ENCODE results near the gene SMOC1.

SMOC1 gene

DNA sequence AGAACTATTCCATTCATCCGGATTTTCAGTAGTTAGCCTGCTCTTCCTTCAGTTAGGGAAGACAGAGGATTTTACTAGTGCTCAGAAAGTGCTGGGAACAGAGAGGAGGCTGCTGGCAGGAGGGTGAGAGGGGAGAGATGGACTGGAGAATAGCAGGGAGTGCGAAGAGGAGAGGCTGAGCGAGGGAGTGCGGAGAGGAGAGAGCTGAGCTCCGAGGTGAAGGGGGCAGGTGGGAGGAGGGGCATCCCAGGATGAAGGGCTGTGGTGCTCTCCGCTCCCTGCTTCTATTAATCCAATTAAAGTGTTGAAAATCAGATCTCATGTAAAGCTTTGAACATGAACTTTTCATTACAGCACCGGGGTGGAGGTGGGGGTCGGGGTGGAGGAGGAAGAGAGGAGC is 20.4 kb upstream of the SMOC1 start:
- no peak for DNase-seq (ENCODE audit: low read depth)
- TF ChIP-seq, protein P1, sequence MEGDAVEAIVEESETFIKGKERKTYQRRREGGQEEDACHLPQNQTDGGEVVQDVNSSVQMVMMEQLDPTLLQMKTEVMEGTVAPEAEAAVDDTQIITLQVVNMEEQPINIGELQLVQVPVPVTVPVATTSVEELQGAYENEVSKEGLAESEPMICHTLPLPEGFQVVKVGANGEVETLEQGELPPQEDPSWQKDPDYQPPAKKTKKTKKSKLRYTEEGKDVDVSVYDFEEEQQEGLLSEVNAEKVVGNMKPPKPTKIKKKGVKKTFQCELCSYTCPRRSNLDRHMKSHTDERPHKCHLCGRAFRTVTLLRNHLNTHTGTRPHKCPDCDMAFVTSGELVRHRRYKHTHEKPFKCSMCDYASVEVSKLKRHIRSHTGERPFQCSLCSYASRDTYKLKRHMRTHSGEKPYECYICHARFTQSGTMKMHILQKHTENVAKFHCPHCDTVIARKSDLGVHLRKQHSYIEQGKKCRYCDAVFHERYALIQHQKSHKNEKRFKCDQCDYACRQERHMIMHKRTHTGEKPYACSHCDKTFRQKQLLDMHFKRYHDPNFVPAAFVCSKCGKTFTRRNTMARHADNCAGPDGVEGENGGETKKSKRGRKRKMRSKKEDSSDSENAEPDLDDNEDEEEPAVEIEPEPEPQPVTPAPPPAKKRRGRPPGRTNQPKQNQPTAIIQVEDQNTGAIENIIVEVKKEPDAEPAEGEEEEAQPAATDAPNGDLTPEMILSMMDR (IDR thresholded peaks at IDR 0.05; ENCODE audit: low read depth, low read length) = no peak
- TF ChIP-seq, protein P2, sequence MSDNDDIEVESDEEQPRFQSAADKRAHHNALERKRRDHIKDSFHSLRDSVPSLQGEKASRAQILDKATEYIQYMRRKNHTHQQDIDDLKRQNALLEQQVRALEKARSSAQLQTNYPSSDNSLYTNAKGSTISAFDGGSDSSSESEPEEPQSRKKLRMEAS (IDR thresholded peaks at IDR 0.05; ENCODE audit: low read depth, low read length) = no peak
- TF ChIP-seq POLR2A (IDR thresholded peaks at IDR 0.05; ENCODE audit: extremely low read depth, insufficient read length) = no peak
- no peak for TF ChIP-seq MYC (IDR thresholded peaks at IDR 0.05; ENCODE audit: low read depth, low read length)

DNA sequence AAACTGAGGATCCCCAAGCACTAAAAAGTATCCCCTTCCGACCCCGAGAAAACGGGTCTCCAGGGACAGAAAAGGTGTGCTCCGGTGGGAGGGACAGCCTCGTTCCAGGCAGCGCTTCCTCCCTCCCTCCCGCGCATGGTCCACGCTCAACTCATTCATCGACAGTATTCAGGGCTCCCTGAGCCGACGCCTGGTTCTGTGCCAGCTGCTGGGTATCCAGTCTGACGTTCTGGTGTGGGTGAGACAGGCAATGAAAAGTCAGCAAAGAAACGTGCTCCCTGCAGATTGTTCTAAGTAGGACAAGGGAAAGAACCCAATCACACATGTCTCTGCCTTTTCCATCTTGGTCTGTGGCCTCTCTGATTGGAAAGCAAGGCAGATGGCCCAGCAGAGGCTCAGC is 19.6 kb upstream of the SMOC1 start:
- no peak for DNase-seq (ENCODE audit: low read depth)
- TF ChIP-seq MYC (IDR thresholded peaks at IDR 0.05; ENCODE audit: low read depth, low read length) (no peak), POLR2A (IDR thresholded peaks at IDR 0.05; ENCODE audit: extremely low read depth, insufficient read length) (no peak)
- TF ChIP-seq, protein P2 (IDR thresholded peaks at IDR 0.05; ENCODE audit: low read depth, low read length) = no peak
- TF ChIP-seq, protein P1 (IDR thresholded peaks at IDR 0.05; ENCODE audit: low read depth, low read length) = no peak
- no peak overlapping the region for H3K4me3 ChIP-seq (ENCODE audit: low read depth, low read length)

More for the DNA sequence above, 20.4 kb upstream of the SMOC1 start:
- H3K4me3 ChIP-seq (ENCODE audit: low read depth, low read length) = no peak overlapping the region

DNA sequence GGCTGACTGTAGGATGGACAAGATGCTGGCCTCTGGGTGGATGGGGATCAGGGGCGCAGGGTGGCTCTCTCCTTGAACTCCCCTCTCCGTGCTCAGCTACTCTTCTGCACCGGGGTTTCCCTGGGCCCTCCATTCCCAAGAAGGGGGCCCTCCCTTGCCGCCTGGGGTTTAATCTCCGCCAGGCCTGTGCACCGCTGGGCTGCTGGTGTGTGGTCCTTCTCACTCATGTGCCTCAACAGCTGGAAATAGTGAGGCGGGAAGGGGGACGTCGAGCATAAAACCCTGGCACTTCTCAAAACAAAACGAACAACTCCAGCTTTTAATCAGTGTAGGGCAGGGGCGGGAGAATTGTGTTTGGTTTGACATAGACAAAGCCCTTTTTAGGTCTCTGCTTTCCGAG is 19.0 kb upstream of the SMOC1 start:
- TF ChIP-seq, protein P1 (IDR thresholded peaks at IDR 0.05; ENCODE audit: low read depth, low read length) = no peak
- H3K4me3 ChIP-seq (ENCODE audit: low read depth, low read length) = no peak overlapping the region

DNA sequence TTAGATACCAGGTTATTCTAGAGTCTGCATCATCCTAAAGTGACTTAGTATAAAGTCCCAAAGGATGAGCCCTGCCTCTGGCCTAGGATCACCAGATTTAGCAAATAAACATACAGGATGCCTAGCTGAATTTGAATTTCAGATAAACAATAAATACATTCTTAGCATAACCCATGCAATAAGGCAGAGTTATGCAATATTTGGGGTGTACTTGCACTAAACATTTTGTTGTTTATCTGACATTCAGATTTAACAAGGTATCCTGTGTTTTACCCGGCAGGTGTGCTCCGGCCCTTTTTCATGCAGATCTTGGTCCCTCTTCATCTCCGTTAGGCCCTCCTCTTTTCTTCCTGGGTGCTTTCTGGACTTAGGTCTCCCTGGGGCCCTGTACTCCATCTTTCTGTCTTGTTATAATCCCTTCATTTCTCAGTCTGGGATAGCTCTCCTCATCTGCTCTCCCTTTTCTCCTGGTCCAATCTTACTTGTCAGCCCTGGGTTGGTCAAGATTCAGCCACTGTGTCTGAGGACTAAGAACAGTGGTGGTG is 18.1 kb upstream of the SMOC1 start:
- TF ChIP-seq, protein P2 (IDR thresholded peaks at IDR 0.05; ENCODE audit: low read depth, low read length) = no peak
- TF ChIP-seq, protein P1 (IDR thresholded peaks at IDR 0.05; ENCODE audit: low read depth, low read length) = no peak
- TF ChIP-seq POLR2A (IDR thresholded peaks at IDR 0.05; ENCODE audit: extremely low read depth, insufficient read length) (no peak), MYC (IDR thresholded peaks at IDR 0.05; ENCODE audit: low read depth, low read length) (no peak)
- no peak for DNase-seq (ENCODE audit: low read depth)
- H3K4me3 ChIP-seq (ENCODE audit: low read depth, low read length) = no peak overlapping the region

More for the DNA sequence above, 19.0 kb upstream of the SMOC1 start:
- DNase-seq (ENCODE audit: low read depth) = no peak

DNA sequence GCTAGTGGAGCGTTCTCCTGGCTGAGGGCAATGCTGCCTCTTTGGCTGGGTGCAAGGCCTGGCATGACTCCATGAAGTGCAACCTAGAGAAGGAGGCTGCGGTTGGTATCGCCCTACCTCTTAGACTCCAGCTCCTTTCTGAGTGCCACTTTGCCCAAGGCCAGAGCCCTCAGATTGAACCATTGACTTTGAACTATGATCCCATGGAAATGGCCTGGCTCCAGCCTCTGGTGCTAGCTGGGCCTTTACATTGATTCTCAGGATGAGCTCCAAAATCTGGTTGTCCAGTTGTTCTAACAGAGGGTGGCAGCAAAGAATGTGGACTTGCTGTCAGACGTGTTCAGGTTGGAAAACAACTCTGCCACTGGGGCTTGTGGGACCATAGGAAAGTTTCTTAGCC is 16.1 kb upstream of the SMOC1 start:
- DNase-seq (ENCODE audit: low read depth) = no peak
- TF ChIP-seq, protein P1 (IDR thresholded peaks at IDR 0.05; ENCODE audit: low read depth, low read length) = no peak
- no peak for TF ChIP-seq MYC (IDR thresholded peaks at IDR 0.05; ENCODE audit: low read depth, low read length)
- no peak for TF ChIP-seq POLR2A (IDR thresholded peaks at IDR 0.05; ENCODE audit: extremely low read depth, insufficient read length)
- TF ChIP-seq, protein P2 (IDR thresholded peaks at IDR 0.05; ENCODE audit: low read depth, low read length) = no peak
- H3K4me3 ChIP-seq (ENCODE audit: low read depth, low read length) = no peak overlapping the region
